IMR-90 (cell line): Measurements from ENCODE around the gene KLHL30.

Experiments used
- CEBPB ChIP-seq: IDR thresholded peaks from 2 replicates; pipeline ENCODE4 v1.6.1; 2012; ENCODE audit warnings: low read depth, low read length, improper control_type of control experiment
- RAD21 ChIP-seq: IDR thresholded peaks from 2 replicates; pipeline ENCODE4 v1.6.1; 2012; ENCODE audit warnings: low read length, improper control_type of control experiment
- SMC3 ChIP-seq: fragments of 150-350 bp; IDR thresholded peaks from 2 replicates; pipeline ENCODE4 v1.6.1; 2016; ENCODE audit warnings: low read depth, mild to moderate bottlenecking, antibody characterized with exemption, low read length, moderate library complexity
- TF ChIP-seq, protein P1 (sequence below): conservative IDR thresholded peaks from 2 replicates; pipeline ENCODE4 v1.5.1; 2012; ENCODE audit warnings: mild to moderate bottlenecking, low read depth, low read length, improper control_type of control experiment

DNA sequence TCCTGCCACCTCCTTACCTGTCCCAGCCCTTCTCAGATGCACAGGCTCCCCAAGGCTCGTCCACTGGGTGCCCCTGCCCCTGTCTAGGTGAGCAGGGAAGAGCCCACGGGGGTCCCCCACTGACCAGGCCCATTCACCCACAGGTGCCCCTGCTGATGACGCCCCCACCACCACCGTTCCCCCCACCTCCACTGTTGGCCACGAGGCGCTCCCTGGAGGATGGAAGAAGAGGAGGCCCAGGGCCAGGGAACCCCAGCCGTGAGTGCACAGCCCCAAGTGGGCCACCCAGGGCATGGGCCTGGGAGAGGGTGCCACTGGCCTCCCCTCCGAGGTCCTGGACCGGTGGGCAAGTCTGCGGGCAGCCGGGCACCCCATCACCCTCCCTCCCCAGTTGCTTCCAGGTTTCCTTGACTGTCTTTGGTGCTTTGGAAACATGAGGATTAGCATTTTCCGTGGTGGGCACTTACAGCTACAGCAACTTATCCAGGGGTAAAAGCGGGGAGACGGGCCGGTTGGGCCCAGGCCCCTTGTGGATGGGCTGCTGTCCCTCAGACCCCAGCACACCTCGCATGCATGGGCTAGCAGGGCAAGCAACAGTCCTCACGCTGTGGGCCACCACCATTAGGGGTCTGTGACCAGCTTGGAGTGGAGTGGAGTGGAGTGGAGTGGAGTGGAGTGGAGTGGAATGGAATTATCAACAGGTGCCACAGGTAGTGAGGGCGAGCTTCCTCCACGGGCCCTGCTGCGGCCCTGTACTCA lies 13.2 kb upstream of the KLHL30 start:
- no peak for TF ChIP-seq RAD21
- TF ChIP-seq, protein P1, sequence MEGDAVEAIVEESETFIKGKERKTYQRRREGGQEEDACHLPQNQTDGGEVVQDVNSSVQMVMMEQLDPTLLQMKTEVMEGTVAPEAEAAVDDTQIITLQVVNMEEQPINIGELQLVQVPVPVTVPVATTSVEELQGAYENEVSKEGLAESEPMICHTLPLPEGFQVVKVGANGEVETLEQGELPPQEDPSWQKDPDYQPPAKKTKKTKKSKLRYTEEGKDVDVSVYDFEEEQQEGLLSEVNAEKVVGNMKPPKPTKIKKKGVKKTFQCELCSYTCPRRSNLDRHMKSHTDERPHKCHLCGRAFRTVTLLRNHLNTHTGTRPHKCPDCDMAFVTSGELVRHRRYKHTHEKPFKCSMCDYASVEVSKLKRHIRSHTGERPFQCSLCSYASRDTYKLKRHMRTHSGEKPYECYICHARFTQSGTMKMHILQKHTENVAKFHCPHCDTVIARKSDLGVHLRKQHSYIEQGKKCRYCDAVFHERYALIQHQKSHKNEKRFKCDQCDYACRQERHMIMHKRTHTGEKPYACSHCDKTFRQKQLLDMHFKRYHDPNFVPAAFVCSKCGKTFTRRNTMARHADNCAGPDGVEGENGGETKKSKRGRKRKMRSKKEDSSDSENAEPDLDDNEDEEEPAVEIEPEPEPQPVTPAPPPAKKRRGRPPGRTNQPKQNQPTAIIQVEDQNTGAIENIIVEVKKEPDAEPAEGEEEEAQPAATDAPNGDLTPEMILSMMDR: no peak
- TF ChIP-seq CEBPB: no peak
- no peak for TF ChIP-seq SMC3
